HG02763 (cell line): ENCODE measurements around the gene EWSR1.
"Not testable (repeated sequence)": the region's sequence is repeated elsewhere in the genome, so short reads cannot be mapped to it uniquely, and the experiment has no call there.

Experiments used
- ATAC-seq: cut with Tn5 transposase; IDR thresholded peaks from one replicate; pipeline ENCODE4 v1.9.1; 2021; ENCODE audit warnings: mild to moderate bottlenecking, moderate library complexity; ENCODE audit not compliant: unreplicated experiment

EWSR1 gene

GRCh38 chr22:29267858-29268510 lies at the start of gene EWSR1, which contains the start of gene RHBDD3:
Gene EWSR1, plus strand, starts transcription at chr22:29268268. Its CDS starts 69 bp downstream, at chr22:29268337.
Gene RHBDD3, minus strand, starts transcription at chr22:29267981. Its CDS starts 2,355 bp downstream, at chr22:29265626.
- ATAC-seq = peak; percentile 76

GRCh38 chr22:29218758-29219408 lies 49.2 kb upstream of the EWSR1 start:
- no peak for ATAC-seq

- ATAC-seq = not testable (repeated sequence)
These were observed 48.7 kb upstream of the EWSR1 start for GRCh38 chr22:29219409-29219782.

GRCh38 chr22:29219881-29220670 lies 48.0 kb upstream of the EWSR1 start:
- no peak for ATAC-seq

GRCh38 chr22:29224121-29224858 lies 43.8 kb upstream of the EWSR1 start:
- no peak for ATAC-seq

- ATAC-seq = no peak
These were observed 43.1 kb upstream of the EWSR1 start for GRCh38 chr22:29224859-29225410.

GRCh38 chr22:29225422-29226090 lies 42.5 kb upstream of the EWSR1 start:
- ATAC-seq = no peak

- ATAC-seq = no peak
These were observed 41.6 kb upstream of the EWSR1 start for GRCh38 chr22:29226351-29226981.

GRCh38 chr22:29230972-29231875 lies 36.8 kb upstream of the EWSR1 start:
- ATAC-seq = no peak

- no peak for ATAC-seq
These were observed 35.8 kb upstream of the EWSR1 start for GRCh38 chr22:29231971-29232959.

GRCh38 chr22:29233277-29233877 lies 34.7 kb upstream of the EWSR1 start:
- no peak for ATAC-seq

- not testable (repeated sequence) for ATAC-seq
These were observed 27.6 kb upstream of the EWSR1 start for GRCh38 chr22:29240481-29240880.

GRCh38 chr22:29243874-29244446 lies 24.1 kb upstream of the EWSR1 start:
- ATAC-seq = no peak

GRCh38 chr22:29244785-29245625 lies 23.1 kb upstream of the EWSR1 start:
- ATAC-seq = no peak

GRCh38 chr22:29245626-29246385 lies 22.3 kb upstream of the EWSR1 start:
- peak; percentile 50 for ATAC-seq
